Measurements from ENCODE around the gene ALB. TPM values are rescaled to one million over a fixed set of nuclear protein-coding genes. Genes with fewer than 3 reads are reported as not detected.

ALB gene
- total RNA-seq, 1 experiment from 2014 or later, result 23.4 TPM

DNA sequence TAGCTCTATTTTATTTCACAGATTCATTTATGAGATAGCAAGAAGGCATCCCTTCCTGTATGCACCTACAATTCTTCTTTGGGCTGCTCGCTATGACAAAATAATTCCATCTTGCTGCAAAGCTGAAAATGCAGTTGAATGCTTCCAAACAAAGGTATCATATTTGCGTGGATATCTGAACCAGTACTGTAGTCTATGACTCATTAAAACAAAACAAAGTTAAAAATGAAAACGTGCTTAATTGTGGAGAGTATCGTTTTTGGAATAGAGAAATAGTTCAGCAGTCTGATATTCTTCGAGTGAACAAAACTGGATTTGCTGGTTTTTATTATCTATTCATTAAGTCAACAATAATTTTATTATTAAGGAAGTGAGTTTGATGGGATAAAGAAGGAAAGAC, 38.2 kb downstream of the ALB start:
- no peak overlapping the region for H3K4me3 Mint-ChIP-seq
- H3K27me3 Mint-ChIP-seq (ENCODE audit: low read depth), result peaks cover 4% of the 10 kb centered on the region; the same call in 1 of the 2 replicates
- ChIA-PET CTCF (no interaction called here), POLR2A (no interaction called here)
- no peak for ATAC-seq
- H3K36me3 Mint-ChIP-seq, result no peaks in the 10 kb centered on the region
- no peaks in the 10 kb centered on the region for H3K4me1 Mint-ChIP-seq
- no peak for DNase-seq (ENCODE audit: low spot score)
- no peak overlapping the region for H3K27ac Mint-ChIP-seq
- no peaks in the 10 kb centered on the region for H3K9me3 Mint-ChIP-seq
- TF ChIP-seq CREM (CRISPR knock-in tag; IDR thresholded peaks at IDR 0.05), result no peak
- TF ChIP-seq, protein P1, sequence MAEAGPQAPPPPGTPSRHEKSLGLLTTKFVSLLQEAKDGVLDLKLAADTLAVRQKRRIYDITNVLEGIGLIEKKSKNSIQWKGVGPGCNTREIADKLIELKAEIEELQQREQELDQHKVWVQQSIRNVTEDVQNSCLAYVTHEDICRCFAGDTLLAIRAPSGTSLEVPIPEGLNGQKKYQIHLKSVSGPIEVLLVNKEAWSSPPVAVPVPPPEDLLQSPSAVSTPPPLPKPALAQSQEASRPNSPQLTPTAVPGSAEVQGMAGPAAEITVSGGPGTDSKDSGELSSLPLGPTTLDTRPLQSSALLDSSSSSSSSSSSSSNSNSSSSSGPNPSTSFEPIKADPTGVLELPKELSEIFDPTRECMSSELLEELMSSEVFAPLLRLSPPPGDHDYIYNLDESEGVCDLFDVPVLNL (CRISPR knock-in tag; IDR thresholded peaks at IDR 0.05; ENCODE audit: borderline replicate concordance, low read depth), result no peak

DNA sequence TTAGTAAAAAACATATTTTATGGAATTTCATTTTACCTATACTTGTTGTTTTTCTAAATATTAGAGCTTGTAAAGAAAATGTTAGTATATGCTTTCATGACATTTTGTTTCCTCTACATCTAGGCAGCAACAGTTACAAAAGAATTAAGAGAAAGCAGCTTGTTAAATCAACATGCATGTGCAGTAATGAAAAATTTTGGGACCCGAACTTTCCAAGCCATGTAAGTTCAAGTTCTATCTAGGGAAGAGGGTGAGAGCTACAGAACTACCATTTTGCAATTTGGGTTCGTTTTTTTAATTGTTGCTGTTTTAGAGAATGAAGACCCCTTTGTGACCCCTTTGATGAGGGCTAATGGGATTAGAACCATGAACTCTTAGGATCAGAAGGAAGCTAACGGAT, 39.1 kb downstream of the ALB start:
- ATAC-seq, result no peak
- DNase-seq (ENCODE audit: low spot score), result no peak
- peaks cover 13% of the 10 kb centered on the region for H3K27me3 Mint-ChIP-seq (ENCODE audit: low read depth)
- no peak overlapping the region for H3K4me3 Mint-ChIP-seq
- TF ChIP-seq, protein P2, sequence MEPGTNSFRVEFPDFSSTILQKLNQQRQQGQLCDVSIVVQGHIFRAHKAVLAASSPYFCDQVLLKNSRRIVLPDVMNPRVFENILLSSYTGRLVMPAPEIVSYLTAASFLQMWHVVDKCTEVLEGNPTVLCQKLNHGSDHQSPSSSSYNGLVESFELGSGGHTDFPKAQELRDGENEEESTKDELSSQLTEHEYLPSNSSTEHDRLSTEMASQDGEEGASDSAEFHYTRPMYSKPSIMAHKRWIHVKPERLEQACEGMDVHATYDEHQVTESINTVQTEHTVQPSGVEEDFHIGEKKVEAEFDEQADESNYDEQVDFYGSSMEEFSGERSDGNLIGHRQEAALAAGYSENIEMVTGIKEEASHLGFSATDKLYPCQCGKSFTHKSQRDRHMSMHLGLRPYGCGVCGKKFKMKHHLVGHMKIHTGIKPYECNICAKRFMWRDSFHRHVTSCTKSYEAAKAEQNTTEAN (CRISPR knock-in tag; IDR thresholded peaks at IDR 0.05), result no peak
- TF ChIP-seq ZNF317 (CRISPR knock-in tag; IDR thresholded peaks at IDR 0.05; ENCODE audit: borderline replicate concordance, low read depth), result no peak
- TF ChIP-seq, protein P3, sequence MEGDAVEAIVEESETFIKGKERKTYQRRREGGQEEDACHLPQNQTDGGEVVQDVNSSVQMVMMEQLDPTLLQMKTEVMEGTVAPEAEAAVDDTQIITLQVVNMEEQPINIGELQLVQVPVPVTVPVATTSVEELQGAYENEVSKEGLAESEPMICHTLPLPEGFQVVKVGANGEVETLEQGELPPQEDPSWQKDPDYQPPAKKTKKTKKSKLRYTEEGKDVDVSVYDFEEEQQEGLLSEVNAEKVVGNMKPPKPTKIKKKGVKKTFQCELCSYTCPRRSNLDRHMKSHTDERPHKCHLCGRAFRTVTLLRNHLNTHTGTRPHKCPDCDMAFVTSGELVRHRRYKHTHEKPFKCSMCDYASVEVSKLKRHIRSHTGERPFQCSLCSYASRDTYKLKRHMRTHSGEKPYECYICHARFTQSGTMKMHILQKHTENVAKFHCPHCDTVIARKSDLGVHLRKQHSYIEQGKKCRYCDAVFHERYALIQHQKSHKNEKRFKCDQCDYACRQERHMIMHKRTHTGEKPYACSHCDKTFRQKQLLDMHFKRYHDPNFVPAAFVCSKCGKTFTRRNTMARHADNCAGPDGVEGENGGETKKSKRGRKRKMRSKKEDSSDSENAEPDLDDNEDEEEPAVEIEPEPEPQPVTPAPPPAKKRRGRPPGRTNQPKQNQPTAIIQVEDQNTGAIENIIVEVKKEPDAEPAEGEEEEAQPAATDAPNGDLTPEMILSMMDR (IDR thresholded peaks at IDR 0.05), result no peak
- TF ChIP-seq MYBL2 (CRISPR knock-in tag; IDR thresholded peaks at IDR 0.05), result no peak
- TF ChIP-seq RELA (CRISPR knock-in tag; IDR thresholded peaks at IDR 0.05; ENCODE audit: borderline replicate concordance), result no peak
- TF ChIP-seq, protein P4, sequence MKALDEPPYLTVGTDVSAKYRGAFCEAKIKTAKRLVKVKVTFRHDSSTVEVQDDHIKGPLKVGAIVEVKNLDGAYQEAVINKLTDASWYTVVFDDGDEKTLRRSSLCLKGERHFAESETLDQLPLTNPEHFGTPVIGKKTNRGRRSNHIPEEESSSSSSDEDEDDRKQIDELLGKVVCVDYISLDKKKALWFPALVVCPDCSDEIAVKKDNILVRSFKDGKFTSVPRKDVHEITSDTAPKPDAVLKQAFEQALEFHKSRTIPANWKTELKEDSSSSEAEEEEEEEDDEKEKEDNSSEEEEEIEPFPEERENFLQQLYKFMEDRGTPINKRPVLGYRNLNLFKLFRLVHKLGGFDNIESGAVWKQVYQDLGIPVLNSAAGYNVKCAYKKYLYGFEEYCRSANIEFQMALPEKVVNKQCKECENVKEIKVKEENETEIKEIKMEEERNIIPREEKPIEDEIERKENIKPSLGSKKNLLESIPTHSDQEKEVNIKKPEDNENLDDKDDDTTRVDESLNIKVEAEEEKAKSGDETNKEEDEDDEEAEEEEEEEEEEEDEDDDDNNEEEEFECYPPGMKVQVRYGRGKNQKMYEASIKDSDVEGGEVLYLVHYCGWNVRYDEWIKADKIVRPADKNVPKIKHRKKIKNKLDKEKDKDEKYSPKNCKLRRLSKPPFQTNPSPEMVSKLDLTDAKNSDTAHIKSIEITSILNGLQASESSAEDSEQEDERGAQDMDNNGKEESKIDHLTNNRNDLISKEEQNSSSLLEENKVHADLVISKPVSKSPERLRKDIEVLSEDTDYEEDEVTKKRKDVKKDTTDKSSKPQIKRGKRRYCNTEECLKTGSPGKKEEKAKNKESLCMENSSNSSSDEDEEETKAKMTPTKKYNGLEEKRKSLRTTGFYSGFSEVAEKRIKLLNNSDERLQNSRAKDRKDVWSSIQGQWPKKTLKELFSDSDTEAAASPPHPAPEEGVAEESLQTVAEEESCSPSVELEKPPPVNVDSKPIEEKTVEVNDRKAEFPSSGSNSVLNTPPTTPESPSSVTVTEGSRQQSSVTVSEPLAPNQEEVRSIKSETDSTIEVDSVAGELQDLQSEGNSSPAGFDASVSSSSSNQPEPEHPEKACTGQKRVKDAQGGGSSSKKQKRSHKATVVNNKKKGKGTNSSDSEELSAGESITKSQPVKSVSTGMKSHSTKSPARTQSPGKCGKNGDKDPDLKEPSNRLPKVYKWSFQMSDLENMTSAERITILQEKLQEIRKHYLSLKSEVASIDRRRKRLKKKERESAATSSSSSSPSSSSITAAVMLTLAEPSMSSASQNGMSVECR (CRISPR knock-in tag; IDR thresholded peaks at IDR 0.05; ENCODE audit: borderline replicate concordance), result no peak
- TF ChIP-seq, protein P5, sequence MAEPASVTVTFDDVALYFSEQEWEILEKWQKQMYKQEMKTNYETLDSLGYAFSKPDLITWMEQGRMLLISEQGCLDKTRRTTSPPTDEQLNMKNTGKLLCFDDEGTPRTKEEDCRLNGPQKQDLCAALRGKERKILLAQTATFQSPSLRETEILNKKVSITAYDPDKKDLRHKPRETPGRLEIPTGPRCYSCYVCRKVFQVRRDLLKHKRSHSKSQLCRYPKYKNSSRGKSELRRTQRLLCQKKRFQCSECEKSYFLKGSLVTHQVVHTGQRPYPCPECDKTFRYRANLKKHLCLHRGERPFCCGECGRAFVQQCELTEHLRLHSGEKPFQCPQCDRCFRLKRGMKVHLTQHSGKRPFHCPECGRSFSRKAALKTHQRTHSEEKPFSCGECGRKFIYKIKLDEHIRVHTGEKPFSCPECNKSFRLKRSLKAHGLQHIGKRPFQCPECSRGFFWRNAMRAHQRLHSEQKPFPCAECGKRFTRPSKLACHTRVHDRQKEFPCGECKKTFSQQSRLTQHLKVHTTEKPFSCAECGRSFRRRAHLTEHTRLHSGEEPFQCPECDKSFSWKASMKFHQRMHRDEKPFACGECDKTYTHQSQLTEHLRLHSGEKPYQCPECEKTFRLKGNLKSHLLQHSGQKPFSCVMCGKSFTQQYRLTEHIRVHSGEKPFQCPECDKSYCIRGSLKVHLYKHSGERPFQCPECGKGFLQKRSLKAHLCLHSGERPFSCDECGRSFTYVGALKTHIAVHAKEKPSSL (CRISPR knock-in tag; conservative IDR thresholded peaks at IDR 0.05), result no peak
- no peak for TF ChIP-seq ZNF232 (CRISPR knock-in tag; IDR thresholded peaks at IDR 0.05)
- H3K4me1 Mint-ChIP-seq, result 0 out of 2 replicates have a peak, but pooled peaks cover 4% of the 10 kb centered on the region
- ChIA-PET POLR2A (no interaction called here), CTCF (interaction anchor here (1.0 to 5.3 kb wide), 2 partner anchors 103 to 131 kb away, joined by 5 to 77 read pairs; no protein-coding TSS in a partner anchor)
- H3K36me3 Mint-ChIP-seq, result no peaks in the 10 kb centered on the region
- no peaks in the 10 kb centered on the region for H3K9me3 Mint-ChIP-seq
- H3K27ac Mint-ChIP-seq, result no peak overlapping the region
